DMS53 treated with DMSO at 0.1 percent for 48 hours (cell line): ENCODE results near the gene SDCCAG8.

Source experiments
- DNase-seq: peaks from one replicate; lab custom pipeline; 2025; ENCODE audit not compliant: unreplicated experiment; lab: John Stamatoyannopoulos, UW

Gene SDCCAG8

DNA sequence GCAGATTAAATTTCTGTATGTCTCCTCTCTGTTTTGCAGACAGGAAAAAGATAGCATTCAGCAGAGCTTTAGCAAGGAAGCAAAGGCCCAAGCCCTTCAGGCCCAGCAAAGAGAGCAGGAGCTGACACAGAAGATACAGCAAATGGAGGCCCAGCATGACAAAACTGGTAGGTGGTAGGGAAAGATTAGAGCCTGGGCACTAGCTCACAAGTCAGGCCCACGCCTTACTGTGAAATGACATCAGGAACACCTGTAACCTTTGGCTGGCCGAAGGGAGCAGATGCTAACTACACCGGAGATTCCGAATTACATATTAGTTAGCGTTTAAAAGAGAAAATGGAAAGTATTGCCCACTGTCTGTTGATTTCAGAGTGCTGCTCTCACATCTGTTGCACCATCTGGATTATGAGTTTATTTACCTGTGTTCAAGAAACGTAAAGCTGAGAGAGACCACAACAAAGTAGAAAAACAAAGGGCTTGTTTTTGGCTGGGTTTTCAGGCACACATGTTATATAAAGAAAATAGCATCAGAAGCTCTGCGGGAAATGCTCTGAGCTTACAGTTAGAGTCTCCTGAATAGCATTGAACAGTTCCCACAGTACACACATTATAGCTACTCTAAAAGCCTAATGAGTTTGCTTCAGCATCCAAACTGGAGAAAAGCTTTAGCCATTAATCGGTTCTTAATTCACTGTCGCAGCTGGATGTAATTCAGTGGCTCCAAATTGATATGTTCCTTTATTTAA, 160.0 kb downstream of the SDCCAG8 start:
- DNase-seq, result no peak

DNA sequence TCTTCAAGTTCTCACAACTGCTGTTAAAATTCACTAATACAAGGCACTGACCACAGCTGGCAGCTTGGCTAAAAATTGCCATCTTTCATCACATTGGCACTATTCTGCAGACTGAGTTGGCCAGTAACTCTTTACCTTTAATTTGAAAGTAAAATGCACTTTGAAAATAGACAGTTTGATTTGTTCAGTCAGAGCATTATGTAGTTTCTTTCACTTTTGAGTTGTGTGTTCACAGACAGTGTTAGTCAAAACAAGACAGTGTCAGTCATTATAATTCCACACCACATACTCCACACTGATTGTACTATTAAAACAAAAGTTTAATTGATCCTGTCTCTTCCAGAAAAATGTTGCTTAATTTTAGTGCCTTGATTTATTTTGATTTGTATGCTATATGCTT, 160.7 kb downstream of the SDCCAG8 start:
- DNase-seq, result no peak

DNA sequence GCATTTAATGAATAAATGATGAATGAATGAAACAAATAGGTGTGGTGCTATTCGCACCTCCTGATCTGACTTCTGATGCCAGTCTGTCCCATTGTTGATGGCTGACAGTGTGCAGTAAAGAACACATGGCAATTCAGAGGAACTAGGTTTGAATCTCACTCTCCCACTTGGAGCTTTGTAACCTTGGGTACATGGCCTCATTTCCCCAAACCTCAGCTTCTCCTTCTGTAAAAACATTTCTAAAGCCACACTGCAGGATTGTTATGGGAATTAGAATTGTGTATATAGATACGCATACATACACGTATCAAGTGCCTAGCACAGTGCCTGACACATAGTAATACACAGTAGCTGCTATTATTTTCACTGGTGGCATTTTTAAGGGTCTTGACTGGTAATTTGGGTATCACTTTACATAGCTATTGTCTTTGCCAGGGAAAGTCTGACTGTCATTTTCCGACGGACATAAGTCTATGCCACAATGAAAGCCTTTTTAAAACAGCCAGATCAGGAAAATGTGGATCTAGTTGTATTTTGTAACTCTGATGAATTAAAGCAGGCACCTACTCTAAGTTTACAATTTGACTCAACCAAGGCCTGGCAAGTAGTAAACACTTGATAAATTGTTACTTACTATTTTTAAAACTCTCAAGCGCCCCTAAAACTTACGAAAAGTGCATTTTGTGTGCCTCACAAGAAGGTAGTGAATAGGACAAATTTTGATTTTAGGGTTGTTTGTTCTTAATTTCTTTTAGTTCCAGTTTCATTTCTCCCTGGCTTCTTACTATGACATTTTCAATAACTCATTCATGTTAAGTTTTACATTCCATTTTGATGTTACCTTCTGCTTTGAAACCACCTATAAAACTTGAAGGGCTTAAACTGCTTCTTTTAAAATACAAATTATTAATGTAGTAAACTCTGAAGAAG, 164.4 kb downstream of the SDCCAG8 start:
- DNase-seq, result no peak

DNA sequence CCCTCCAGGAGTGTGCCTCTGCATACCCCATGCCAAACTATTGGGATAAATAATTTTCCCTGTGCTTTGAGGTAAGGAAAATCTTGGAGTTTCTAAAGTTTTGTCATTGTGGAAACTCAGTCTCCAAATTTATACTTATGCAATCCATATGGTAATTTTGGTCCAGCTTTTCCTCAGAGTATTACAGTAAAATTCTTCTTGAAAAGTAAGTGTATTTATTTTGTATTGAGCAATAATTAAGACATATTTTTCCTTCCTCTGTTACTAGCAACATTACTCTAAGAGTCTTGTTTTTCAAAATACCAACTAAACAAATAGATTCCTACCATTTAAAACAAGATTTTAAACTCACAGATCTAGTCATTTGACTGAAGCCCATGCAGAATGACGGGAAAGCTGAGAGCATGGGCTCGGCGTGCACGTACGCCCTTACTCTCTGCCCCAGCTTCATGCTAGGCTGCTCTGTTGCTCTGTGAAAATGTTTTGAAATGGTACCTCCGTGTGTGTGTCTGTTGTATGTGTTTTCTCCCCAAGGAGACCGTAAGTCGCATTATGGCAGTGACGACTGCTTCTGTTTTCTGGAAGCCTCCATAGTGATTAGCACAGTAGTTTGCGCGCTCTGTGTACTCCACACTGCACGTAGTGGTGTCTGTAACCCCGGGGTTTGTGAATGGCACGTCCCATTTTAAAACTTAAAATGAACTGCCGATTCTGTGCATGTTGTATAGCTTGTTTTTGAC, 165.3 kb downstream of the SDCCAG8 start:
- peak; percentile 36 for DNase-seq

DNA sequence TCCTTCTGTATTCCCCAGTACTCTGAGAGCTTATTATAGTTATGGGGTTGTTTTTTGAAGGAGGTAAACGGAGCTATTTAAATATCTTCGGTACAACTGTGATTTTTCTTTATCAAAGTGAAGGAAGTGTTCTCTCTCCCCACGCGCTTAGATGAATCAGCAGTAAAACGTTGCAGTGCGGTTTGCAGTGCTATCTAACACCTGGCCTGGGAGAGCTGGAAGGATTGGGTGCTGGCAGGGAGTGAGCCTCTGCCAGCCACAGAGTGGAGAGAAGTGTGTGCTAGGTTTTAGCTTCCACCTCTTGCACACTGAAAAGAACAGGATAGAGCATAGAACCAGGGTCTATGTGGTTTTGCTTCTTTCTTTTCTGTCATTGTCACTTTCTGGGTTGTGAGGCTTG, 165.9 kb downstream of the SDCCAG8 start:
- DNase-seq, result peak; percentile 65

DNA sequence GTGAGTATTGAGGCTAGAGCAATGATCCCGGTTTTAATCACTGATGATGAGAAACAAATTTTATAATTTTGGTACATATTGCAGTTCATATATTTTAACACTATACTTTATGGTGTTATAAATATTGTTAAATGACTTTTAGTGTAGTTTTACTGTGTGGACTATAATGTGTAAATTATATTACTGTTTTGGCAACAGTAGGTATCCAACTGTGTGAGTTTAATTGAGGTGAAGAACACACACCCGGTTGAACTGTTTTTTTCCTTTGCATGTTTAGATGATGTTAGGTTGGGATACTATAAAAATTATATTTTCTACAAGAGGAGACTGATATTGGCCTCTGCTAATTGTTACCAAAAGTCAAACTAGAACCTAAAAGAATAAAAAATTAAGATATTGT, 166.5 kb downstream of the SDCCAG8 start:
- no peak for DNase-seq

DNA sequence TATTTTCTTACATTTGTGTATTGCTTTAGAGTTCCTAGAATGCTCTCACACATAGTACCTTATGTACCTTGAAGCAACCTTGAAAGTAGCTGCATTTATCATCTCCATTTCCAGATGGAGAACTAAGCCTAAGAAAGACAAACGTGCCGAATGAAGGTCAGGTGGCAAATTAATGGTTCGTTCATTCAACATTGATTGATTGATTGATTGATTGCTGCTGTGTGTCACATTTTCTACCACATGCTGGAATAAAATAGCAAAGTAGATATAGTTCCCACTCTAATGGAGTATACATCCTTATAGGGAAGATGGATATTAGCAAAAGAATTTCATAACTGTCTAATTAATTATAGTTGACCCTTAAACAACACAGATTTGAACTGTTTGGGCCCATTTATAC, 172.2 kb downstream of the SDCCAG8 start:
- no peak for DNase-seq

DNA sequence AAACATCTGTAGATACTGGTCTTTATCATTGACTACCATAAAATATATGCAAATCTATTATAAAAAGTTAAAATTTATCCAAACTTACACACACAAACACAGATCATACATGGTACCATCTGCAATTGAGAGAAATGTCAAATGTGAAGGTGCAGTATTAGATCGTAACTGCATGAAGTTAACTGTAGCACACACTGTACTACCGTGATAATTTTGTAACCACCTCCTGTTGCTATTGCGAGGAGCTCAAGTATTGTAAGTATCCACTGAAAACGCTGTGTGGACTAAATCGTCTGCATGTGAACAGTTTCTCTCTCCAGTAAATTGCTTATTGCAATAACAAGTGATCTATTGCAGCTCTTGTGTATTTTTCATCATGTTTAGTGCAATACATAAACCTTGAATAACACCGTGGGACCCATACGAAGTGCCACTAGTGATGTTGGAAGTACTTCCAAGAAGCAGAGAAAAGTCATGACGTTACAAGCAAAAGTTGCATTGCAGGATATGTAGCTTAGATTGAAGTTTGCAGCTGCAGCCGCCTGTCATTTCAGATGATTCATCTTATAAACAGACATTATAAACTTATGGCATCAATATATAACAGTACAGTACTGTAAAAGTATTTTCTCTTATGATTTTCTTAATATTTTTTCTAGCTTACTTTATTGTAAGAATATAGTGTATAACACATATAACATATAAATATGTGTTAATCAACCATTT, 172.9 kb downstream of the SDCCAG8 start:
- no peak for DNase-seq

DNA sequence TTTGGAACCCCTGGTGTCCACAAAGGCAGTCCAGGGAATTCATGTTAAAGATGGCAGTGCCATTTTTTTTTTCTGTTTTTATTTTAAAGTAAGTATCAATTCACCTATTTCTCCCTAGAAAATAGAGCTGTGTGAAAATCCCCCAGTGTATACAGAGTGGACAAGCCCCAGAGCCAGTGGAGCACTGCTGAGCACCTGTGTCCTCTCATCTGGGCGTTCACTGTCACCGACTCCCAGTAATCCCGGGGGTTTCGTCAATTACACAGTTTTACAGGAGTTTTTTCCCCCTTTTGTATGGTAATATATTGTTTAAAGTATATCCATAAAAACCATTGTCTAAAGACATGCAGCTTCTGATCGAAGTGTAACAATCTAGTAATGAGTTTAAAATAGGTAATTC, 175.8 kb downstream of the SDCCAG8 start:
- no peak for DNase-seq

DNA sequence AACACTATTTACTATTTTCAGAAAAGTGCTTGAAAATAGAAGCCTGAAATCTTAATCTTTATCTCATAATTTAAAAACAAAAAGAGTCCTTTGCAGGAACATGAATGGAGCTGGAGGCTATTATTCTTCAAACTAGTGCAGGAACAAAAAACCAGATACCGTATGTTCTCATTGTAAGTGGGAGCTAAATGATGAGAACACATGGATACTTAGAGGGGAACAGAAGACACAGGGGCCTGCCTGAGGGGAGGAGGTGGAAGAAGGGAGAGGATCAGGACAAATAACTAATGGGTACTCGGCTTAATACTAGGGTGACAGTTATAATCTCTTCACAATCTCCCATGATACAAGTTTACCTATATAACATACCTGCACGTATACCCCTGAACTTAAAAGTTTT, 176.3 kb downstream of the SDCCAG8 start:
- no peak for DNase-seq

DNA sequence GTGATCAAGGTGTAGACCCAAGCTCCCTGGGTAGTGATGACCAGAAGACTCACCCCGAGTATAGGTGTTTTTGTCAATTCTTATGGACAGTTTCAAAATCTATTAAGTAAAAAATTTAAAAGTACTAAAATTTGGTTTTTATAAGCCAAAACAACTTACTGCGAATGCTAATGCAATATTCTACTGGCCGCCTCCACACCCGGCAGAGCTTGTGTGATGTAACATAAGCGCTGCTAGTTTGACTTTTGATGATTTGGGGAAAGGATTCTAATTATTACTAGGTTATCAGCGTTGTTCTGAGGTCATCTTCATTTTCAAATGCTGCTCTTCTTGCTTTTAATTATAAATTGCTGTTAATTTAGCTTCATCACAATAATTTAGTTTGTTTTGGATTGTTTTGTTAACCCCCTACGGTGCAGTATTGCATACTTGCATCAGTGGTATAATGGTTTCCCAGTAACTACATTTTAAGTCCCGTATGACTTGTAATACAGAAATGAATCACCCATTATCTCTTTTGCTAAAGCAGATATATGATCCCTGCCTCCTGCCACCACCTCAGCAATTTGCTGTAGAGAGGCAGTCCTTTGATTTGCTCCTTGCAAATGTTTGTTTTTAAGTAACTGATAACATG, 178.0 kb downstream of the SDCCAG8 start:
- no peak for DNase-seq

DNA sequence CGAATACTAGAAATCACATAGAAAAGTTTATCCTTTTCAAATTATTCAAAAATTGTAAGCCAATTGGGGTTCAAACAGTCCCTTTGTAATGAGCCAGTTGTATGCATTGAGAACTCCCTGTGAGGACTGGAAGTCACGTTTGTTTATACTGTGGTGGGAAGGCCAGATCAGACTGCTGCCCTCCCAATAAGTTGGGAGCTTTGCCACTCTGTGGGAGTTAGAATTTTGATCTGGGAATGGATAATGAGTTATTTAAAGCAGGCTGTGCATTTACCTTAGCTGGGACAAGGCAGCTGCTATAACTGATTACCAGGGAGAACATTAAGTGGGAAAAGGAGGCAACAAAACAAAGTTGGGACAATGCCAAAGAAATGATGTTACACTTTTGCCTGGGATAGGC, 178.8 kb downstream of the SDCCAG8 start:
- DNase-seq, result no peak

DNA sequence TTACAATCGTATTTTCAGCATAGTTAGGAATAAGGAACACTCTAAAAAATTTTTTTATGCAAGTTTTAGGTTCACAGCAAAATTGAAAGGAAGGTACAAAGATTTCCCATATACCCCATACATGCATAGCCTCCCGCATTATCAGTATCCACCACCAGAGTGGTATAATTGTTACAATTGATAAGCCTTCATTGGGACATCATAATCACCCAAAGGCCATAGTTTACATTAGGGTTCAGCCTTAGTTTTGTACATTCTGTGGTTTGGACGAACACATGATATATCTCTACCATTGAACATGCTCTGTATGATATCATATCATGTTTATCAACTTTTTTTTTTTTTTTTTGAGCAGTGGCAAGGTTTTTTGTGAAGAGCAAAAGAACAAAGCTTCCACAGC, 180.0 kb downstream of the SDCCAG8 start:
- DNase-seq, result no peak

DNA sequence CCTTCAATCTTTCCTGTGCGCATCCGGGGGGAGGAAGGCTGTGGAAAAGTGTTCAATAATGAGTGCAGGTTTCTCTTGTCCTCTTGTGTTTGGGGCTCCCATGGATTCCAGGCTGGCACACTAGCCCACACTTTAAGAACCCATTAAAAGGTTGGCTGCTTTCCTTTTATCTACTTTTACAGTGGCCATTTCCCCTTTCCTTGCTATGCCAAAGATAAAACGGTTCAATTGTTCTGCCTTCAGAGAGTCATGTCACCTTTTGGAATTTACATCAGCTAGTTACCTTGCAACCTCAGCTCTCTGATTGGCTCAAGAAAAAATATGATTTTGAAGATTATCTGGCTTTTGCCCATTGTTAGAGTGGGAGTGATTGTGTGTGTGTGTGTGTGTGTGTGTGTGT, 182.3 kb downstream of the SDCCAG8 start:
- no peak for DNase-seq

DNA sequence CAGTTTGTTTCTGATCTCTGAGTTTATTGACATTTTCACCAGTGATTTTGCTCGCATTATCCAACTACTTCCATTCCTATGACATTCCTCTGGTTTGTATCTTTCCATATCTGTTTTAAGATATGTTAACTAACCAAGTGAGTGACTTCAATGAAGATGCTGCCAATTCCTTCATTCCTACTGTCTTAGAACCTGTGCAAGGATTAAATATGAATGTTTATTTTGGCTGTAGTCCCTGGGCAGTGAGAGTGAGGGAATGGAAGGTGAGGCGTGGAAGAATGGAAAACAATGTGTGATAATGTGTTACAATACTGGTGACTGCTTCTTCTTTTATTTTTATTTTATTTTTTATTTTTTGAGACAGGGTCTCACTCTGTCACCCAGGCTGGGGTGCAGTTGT, 183.0 kb downstream of the SDCCAG8 start:
- DNase-seq, result no peak

DNA sequence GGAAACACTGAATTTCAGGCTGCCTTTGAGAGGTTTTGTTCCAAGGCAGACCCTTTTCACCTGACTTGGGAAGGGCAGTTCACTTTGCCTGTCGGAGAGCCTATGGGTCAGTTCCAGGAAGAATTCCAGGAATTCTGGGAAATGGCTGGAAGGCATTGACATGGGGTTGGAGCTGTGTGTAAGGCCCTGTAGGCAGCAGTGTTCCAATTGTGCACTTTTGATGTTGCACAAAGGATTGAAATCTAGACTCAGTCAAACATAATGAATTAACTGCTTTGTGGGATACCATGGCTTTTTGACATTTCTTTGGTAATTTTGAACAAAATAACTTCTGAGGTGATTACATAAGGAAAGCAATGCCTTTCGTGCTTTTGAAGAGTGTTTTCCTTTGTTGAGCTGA, 184.6 kb downstream of the SDCCAG8 start:
- DNase-seq, result no peak

DNA sequence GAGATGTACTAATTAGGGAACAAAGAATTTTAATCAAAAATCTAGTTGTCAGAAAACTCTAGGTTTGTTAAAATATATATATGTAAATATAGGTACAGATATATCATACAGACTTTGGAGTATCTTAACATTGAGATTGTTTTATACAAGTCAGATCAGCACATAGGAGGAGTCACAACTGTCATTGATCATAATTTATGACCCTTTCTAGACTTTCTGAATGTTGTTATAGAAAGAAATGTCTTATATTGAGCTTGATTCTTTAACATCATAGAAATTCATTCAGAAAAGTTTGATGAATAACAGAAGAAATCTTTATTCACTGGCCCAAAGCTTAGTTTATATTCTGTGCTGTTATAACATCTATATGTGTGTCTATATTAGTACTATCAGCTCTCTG, 185.8 kb downstream of the SDCCAG8 start:
- DNase-seq, result no peak

DNA sequence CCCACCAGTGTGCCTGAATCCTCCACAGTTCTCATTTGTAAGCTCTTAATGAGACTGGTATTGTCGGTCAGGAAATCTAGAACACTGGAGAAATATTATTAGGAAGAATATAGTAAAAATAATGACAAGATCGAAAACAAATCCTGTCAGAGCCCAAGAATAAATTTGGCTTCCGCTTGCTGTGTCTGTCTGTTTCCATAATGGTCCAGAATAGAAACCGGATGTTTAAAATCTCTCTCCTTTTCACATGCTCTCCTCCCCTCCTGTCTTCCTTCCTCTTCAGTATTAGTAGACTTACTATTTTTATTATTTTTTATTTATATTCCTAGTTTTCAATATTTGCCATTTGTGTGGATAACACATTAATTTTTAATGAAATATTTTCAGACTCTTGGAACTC, 187.7 kb downstream of the SDCCAG8 start:
- no peak for DNase-seq

DNA sequence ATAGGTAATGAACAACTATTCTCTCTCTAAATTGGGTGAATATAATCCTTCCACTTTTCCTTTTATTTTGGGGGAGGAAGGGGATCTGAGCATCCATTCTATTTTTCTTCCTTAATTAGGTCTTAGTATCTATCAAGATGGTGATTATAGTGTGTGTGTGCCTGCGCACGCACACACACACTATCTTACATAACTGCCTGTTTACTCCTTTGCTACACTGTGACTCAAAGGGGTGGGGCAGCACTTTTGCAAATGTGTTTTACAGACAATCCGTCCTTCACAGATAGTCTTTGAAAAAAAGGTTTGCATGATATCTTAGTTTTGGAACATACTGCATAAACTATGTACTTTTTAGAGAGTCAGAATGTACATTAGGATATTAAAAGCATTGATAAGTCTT, 191.5 kb downstream of the SDCCAG8 start:
- DNase-seq, result no peak

DNA sequence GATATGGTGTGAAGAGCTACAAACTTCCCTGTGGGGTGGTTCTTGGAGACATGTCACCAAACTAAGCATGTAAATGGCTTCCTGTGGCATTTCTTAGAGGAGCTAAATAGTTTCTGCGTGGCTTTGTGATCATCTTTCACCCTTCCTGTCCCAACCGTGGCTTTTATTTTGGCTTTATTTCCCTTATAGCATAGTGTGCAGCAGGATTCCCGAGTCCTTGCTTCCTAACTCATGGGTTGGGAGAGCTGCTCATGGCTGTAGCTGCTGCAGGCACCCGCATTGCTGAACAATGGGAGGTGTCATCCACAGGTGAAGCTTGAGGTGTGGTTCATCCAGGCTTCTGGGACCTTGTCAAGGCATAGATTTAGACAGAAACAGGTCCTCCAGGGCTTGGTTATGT, 192.0 kb downstream of the SDCCAG8 start:
- DNase-seq, result no peak

DNA sequence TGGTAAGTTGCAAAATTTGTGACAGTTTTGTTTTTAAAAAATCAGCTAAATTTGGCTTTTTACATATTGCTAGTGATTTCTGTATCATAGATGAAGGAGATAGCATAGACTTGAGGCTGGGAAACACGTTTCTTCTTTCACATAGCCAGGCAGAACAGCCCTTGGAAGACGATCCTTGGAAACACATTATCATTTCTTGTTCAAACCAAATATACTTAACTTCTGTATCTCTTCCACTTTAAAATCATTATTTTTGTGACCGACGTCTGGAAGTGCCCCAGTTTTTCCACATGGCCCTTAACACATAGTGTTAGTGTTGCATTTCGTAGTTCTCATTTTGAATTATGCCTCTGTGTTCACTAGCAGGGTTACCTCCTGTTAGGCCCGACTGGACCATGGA, 193.5 kb downstream of the SDCCAG8 start:
- no peak for DNase-seq
